HG03139 (cell line): ENCODE measurements around the gene ASPG.

ENCODE experiments used
- ATAC-seq: cut with Tn5 transposase; IDR thresholded peaks from one replicate; pipeline ENCODE4 v1.9.1; 2021; ENCODE audit not compliant: unreplicated experiment

Gene ASPG

DNA sequence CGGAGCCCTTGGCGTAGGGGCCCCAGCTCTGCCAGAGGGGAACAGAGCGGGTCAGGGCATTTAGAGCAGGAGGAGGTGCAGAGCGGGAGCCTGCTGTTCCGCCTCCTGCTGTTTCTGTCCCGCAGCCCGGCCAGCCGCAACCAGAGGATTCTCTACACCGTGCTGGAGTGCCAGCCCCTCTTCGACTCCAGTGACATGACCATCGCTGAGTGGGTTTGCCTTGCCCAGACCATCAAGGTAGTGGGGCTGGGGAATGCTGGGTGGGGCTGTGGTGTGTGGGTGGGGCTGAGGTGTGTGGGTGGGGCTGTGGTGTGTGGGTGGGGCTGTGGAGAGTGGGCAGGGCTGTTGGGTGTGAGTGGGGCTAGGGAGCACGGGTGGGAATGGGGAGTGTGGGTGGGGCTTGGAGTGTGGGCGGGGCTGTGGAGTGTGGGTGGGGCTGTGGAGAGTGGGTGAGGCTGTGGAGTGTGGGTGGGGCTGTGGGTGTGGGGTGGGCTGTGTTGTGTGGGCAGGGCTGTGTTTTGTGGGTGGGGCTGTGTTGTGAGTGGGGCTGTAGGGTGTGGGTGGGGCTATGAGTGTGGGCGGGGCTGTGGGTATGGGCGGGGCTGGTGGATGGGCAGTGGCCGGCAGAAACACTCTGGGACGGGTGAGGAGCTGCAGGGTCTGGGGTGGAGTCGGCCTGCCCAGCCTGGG is 8.0 kb downstream of the ASPG start:
- ATAC-seq, result no peak

DNA sequence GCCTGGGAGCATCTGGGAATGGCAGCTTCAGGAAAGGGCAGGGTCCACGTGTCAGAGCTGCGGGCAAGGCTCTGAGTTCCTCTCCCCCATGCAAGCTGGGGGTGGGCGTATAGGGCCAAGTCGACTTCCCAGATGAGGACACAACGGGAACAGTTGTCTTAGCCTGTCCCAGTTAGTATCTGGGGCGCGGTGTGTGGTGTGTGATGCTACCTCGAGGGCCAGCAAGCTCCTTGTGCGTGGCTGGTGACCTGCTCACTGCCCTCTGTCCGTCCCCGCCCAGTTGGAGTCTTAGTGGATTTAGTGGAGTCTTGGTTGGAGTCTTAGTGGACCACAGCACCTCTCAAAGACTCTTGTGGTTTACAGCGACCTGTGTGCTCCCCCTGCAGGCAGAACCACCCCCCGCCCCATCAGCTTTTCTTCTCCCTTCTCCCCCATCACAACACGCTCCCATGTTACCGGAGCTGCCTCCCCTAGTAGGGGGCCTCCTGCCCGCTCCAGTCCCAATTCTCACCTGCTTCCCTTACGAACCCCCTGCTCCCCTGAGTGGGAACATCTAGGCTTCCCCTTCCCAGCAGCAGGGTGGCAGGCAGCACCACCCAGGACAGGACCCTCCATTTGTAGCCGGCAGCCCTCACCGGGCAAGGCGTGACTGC is 8.7 kb downstream of the ASPG start:
- ATAC-seq, result no peak

DNA sequence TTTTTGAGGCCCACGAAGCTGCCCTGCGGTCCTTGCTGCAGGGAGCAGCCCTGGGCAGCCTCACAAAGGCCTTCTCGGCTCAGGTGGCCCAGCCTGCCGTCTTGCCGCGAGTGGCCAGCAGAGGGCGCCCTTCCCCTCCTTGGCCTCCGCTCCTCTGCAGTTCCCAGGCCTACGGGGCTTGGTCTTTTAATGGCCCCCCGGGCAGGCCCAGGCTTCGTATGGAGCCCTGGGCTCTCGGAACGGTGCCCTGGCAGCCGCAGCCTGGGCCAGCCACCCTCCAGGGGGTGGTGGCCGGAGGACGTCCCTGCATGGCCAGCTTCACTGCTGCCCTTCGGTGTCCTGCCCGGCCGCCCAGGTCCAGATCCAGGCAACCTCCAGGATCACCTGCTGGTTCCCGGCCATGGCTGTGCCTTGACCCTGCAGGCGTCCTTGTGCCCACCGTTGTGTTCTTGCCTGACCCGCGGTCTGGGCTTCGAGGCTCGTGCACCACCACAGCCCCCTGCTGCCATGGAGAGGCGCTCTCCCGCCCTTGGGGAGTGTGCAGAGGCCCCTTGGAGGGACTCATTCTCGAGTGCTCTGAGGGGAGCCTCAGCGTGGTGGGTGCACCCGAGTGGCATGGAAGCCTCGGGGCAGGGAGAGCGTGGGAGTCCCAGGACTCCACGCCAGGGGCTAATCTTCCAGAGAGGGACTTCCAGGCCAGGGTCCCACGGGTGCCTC is 9.4 kb downstream of the ASPG start:
- no peak for ATAC-seq

GRCh38 chr14:104095426-104096310 is 10.2 kb downstream of the ASPG start:
- ATAC-seq, result no peak

GRCh38 chr14:104096318-104096717 is 10.8 kb downstream of the ASPG start:
- no peak for ATAC-seq

GRCh38 chr14:104096751-104097700 is 11.5 kb downstream of the ASPG start:
- ATAC-seq, result no peak

- ATAC-seq, result no peak
Measured at GRCh38 chr14:104098272-104099095, 13.0 kb downstream of the ASPG start.

GRCh38 chr14:104099096-104100041 is 13.9 kb downstream of the ASPG start:
- no peak for ATAC-seq

- ATAC-seq, result no peak
Measured at GRCh38 chr14:104100171-104101085, 14.9 kb downstream of the ASPG start.

- no peak for ATAC-seq
Measured at GRCh38 chr14:104101086-104101621, 15.7 kb downstream of the ASPG start.

GRCh38 chr14:104101651-104102281 is 16.3 kb downstream of the ASPG start:
- no peak for ATAC-seq

GRCh38 chr14:104102282-104102914 is 16.9 kb downstream of the ASPG start:
- no peak for ATAC-seq

DNA sequence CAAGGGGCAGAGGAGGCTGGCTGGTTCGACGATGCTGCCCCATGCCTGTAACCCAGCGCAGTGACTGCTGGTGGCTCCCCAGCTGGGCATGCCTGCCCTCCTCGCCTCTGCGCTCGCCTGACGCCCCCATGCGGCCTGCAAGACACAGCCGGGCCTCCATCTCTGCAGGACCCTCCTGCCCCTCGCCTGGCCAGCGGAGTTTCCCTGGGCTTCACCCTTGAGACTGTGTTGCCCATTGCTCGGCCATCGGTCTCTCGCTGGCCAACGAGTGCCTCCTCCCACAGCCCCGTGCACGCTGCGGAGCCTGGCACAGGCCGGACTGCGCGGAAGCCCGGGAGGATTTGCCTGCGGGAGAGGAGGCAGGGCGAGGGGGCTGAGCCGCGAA is 17.6 kb downstream of the ASPG start:
- no peak for ATAC-seq

- ATAC-seq, result no peak
Measured at GRCh38 chr14:104103446-104104075, 18.1 kb downstream of the ASPG start.
